Measurements from ENCODE around the gene ARV1. TPM values are rescaled to one million over a fixed set of nuclear protein-coding genes. Genes with fewer than 3 reads are reported as not detected.

Gene ARV1
- polyA plus RNA-seq, 1 donor (not counting 4 experiments of a cell fraction or from before 2014, with no cell fraction given), result 38.1 TPM

GRCh38 chr1:230943048-230943593 lies 35.8 kb upstream of the ARV1 start:
- DNase-seq (ENCODE audit: low read depth, low spot score) (no peak), FAIRE-seq (no peak)
- Histone ChIP-seq H3K27me3 (ENCODE audit: control insufficient read depth, extremely low read depth, insufficient read depth, low read length) (no peaks in the 10 kb centered on the region), H3K36me3 (ENCODE audit: control insufficient read depth in 2 of 2, extremely low read depth in 1 of 2, insufficient read depth in 2 of 2, low read length in 2 of 2) (peaks cover 0 to 2% of the 10 kb centered on the region in 2 experiments), H3K9me1 (ENCODE audit: control insufficient read depth, extremely low read depth, insufficient read depth, low read length) (no peaks in the 10 kb centered on the region), H3K4me3 (ENCODE audit: control insufficient read depth in 2 of 3, extremely low read depth in 1 of 3, insufficient read depth in 2 of 3, low read depth in 1 of 3, low read length in 3 of 3) (no peak overlapping the region), H3K9me3 (ENCODE audit: control insufficient read depth, low read depth, low read length) (no peaks in the 10 kb centered on the region), H3K4me2 (ENCODE audit: control insufficient read depth, extremely low read depth, insufficient read depth, low read depth, low read length) (no peak overlapping the region), H2AFZ (ENCODE audit: control insufficient read depth, low read length) (no peak overlapping the region), H3K27ac (ENCODE audit: control insufficient read depth, insufficient read depth, low read length) (no peak overlapping the region), H3K4me1 (ENCODE audit: control insufficient read depth, extremely low read depth, insufficient read depth, low read length) (no peaks in the 10 kb centered on the region), H3K9ac (ENCODE audit: control insufficient read depth, extremely low read depth, insufficient read depth, low read length) (no peak overlapping the region), H4K20me1 (ENCODE audit: control insufficient read depth, extremely low read depth, insufficient read depth, low read length) (no peaks in the 10 kb centered on the region), H3K79me2 (ENCODE audit: control insufficient read depth, insufficient read depth, low read length) (no peaks in the 10 kb centered on the region)
- TF ChIP-seq, protein P1, sequence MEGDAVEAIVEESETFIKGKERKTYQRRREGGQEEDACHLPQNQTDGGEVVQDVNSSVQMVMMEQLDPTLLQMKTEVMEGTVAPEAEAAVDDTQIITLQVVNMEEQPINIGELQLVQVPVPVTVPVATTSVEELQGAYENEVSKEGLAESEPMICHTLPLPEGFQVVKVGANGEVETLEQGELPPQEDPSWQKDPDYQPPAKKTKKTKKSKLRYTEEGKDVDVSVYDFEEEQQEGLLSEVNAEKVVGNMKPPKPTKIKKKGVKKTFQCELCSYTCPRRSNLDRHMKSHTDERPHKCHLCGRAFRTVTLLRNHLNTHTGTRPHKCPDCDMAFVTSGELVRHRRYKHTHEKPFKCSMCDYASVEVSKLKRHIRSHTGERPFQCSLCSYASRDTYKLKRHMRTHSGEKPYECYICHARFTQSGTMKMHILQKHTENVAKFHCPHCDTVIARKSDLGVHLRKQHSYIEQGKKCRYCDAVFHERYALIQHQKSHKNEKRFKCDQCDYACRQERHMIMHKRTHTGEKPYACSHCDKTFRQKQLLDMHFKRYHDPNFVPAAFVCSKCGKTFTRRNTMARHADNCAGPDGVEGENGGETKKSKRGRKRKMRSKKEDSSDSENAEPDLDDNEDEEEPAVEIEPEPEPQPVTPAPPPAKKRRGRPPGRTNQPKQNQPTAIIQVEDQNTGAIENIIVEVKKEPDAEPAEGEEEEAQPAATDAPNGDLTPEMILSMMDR (optimal IDR thresholded peaks at IDR 0.05 in 1 of 3, IDR thresholded peaks at IDR 0.05 in 1 of 3, conservative IDR thresholded peaks at IDR 0.05 in 1 of 3; ENCODE audit: extremely low read depth in 1 of 3, insufficient read depth in 2 of 3, low read length in 3 of 3), result no peak
- TF ChIP-seq EZH2 (IDR thresholded peaks at IDR 0.05; ENCODE audit: low read length), result no peak
- dilution Hi-C loops (cut with MboI; ENCODE audit: extremely low pct_ligation_motif_present, low sequenced_read_pairs), result no loop called here

DNA sequence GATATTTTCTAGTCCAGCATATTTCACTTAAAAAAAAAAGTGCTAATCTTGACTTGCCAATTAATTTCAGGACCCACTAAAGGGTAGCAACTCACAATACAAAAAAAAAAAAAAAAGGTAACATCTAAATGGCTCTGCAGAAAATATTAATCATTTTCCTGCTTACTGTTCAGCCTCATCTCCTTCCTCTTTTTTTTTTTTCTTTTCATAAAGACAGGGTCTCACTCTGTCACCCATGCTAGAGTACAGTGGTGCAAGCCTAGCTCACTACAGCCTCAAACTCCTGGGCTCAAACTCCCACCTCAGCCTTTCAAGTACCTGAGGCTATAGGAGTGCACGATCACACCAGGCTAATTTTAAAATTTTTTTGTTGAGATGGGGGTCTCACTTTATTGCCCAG lies 30.6 kb upstream of the ARV1 start:
- H3K27me3 ChIP-seq (ENCODE audit: control insufficient read depth, extremely low read depth, insufficient read depth, low read length), result no peaks in the 10 kb centered on the region
- H3K36me3 ChIP-seq (ENCODE audit: control insufficient read depth in 2 of 2, extremely low read depth in 1 of 2, insufficient read depth in 2 of 2, low read length in 2 of 2), result peaks cover 0 to 2% of the 10 kb centered on the region in 2 experiments
- H3K9me3 ChIP-seq (ENCODE audit: control insufficient read depth, low read depth, low read length), result no peaks in the 10 kb centered on the region
- FAIRE-seq (no peak), DNase-seq (ENCODE audit: low read depth, low spot score) (no peak)
- no peak overlapping the region for H2AFZ ChIP-seq (ENCODE audit: control insufficient read depth, low read length)
- H3K9me1 ChIP-seq (ENCODE audit: control insufficient read depth, extremely low read depth, insufficient read depth, low read length), result no peaks in the 10 kb centered on the region
- dilution Hi-C loops (cut with MboI; ENCODE audit: extremely low pct_ligation_motif_present, low sequenced_read_pairs), result no loop called here
- no peak overlapping the region for H3K4me2 ChIP-seq (ENCODE audit: control insufficient read depth, extremely low read depth, insufficient read depth, low read depth, low read length)
- H3K27ac ChIP-seq (ENCODE audit: control insufficient read depth, insufficient read depth, low read length), result no peak overlapping the region
- no peak overlapping the region for H3K4me3 ChIP-seq (ENCODE audit: control insufficient read depth in 2 of 3, extremely low read depth in 1 of 3, insufficient read depth in 2 of 3, low read depth in 1 of 3, low read length in 3 of 3)
- H3K4me1 ChIP-seq (ENCODE audit: control insufficient read depth, extremely low read depth, insufficient read depth, low read length), result no peaks in the 10 kb centered on the region
- no peaks in the 10 kb centered on the region for H4K20me1 ChIP-seq (ENCODE audit: control insufficient read depth, extremely low read depth, insufficient read depth, low read length)
- no peak for TF ChIP-seq EZH2 (IDR thresholded peaks at IDR 0.05; ENCODE audit: low read length)
- TF ChIP-seq, protein P1 (optimal IDR thresholded peaks at IDR 0.05 in 1 of 3, IDR thresholded peaks at IDR 0.05 in 1 of 3, conservative IDR thresholded peaks at IDR 0.05 in 1 of 3; ENCODE audit: extremely low read depth in 1 of 3, insufficient read depth in 2 of 3, low read length in 3 of 3), result no peak
- no peaks in the 10 kb centered on the region for H3K79me2 ChIP-seq (ENCODE audit: control insufficient read depth, insufficient read depth, low read length)
- no peak overlapping the region for H3K9ac ChIP-seq (ENCODE audit: control insufficient read depth, extremely low read depth, insufficient read depth, low read length)
